Activated gamma-delta T cell treated with anti-CD3 and anti-CD28 coated beads, Interleukin-2, amount 50 U/mL, for 16 hours (primary cell): ENCODE data around the gene ABCG1.

Experiments
- DNase-seq: peaks from one replicate; pipeline ENCODE4 v3.0.0-alpha.2; 2020; ENCODE audit warnings: low read depth

Gene ABCG1

DNA sequence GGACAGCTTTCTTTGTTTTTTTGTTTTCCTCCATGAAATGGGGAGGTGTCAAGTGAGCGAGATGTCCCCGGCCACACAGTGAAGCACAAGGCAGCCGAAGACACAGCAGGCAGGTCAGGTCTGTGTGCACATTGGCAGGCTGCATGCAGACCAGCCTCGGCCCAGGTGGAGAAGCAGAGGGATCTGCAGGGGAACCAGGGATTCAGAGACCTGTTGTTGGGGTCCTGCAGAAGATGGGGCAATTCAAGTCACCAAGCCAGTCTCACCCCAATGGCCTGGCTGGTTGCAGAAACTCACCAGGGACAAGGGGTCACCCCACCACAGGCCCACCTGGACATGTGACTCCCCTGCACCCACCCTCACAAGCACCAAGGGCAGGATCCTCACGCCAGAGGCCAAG, 4.0 kb upstream of the ABCG1 start:
- no peak for DNase-seq

DNA sequence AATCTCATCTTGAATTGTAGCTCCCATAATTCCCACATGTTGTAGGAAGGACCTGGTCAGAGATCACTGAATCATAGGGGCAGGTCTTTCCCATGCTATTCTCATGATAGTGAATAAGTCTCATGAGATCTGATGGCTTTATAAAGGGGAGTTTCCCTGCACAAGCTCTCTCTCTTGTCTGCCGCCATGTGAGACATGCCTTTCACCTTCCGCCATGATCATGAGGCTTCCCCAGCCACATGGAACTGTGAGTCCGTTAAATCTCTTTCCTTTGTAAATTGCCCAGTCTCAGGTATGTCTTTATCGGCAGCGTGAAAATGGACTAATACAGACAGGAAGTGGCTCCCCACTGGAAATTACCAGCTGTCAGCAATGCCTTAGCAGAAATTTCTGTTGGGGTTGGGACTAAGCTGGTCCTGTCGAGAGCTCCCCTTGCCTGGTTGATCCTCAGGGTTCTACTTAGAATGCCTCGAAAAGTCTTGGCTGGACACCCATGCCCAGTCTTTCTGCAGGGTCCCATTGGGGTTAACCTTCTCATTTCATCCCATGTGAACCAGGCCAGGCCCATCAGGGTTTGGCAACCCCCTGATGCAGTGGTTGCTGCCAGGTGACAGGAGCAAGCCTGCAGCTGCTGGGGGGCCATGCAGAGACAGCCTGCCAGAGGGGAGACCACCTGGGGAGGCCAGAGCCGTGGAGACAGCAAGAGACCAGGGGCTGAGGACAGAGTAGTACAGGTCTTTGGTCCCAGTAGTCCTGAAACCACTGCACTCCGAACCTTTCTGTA, 2.8 kb upstream of the ABCG1 start:
- no peak for DNase-seq

DNA sequence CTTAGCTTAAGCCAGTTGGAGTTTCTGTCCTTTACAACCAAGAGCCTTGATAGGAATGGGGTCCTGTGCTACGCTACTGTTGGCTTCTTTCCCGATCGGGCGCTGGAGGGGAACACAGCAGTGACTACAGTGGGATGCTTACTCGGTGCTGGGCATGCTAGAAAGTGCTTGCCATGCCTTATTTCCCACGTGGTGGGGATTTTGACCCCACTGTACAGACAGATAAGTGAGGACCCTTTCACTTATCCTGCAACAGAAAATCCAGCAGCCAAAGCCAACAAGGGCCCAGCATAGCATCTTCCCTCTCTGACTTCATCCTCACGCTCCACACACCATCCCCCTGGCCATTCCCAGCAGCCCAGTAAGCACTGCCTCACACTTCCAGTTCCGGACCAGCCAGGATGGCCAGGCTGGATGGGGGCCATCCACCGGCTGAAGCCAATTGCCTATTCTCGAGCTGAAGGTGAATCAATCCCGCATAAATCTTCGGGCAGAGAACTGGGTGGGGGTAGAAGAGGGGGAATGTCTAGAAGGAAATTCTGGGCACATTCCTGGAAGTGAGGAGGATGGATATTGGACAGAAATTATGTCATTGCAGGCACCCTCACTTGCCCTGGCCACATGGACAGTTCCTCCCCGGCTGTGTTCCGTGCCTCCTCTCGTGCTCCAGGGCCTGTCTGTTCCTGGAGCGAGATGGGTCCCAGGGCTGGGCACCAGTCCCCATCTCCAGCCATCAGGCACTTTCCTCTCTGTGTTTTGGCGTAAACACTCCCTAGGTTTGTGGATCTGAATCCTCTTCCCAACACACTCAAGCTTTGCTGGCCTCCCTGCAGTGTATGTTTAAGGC, 2.0 kb upstream of the ABCG1 start:
- DNase-seq = no peak

DNA sequence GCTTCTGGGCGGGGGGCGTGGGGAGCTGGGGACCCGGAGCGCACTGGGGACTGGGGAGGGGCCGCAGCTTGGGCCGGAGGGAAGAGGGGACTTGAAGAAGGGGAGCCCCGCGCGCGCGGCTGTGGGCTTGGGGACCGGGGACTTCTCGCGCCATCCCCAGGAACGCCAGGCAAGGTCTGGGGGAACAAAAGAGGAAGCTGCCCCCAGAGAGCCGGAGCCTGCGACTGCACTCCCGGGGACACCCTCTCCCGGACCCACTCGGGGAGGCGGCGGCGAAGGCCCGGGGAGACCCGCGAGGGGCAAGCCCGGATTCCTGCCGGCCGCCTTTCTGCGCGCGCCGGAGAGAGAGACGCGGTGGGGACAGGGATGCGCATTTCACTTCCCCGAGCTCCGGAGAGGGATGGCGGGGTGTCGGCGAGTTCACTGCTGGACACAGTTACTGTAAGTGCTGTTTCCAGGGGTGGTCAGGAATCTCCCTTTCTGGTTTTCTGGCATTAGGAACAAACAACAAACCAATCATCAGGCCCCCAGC, 732 bp downstream of the ABCG1 start:
- DNase-seq = no peak

DNA sequence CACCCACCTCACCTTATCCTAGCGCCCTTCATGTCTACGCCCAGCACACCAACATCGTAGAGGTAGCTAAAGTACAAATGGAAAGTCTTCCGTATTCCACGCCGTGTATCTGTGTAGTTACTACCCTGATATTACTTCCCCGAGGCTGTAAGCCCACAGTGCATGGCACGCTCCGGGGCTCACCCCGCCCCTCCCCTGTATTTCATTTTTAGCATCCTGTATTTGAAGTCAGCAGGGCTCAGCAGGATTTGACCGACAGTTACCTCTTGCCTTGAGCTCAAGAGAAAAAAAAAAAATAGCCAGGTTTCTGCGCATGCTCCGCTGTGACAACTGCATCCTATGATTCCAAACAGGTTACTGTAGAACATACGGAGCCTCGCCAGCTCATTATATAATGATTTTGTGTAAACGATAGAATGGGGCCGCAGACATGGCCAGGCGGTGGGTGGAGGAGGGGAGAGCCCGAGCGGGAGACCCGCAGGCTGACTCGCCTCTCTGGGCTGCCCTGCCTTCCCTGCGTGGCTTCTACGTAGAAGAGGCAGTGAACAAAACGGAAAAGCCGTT, 1.3 kb downstream of the ABCG1 start:
- peak; percentile 39 for DNase-seq

DNA sequence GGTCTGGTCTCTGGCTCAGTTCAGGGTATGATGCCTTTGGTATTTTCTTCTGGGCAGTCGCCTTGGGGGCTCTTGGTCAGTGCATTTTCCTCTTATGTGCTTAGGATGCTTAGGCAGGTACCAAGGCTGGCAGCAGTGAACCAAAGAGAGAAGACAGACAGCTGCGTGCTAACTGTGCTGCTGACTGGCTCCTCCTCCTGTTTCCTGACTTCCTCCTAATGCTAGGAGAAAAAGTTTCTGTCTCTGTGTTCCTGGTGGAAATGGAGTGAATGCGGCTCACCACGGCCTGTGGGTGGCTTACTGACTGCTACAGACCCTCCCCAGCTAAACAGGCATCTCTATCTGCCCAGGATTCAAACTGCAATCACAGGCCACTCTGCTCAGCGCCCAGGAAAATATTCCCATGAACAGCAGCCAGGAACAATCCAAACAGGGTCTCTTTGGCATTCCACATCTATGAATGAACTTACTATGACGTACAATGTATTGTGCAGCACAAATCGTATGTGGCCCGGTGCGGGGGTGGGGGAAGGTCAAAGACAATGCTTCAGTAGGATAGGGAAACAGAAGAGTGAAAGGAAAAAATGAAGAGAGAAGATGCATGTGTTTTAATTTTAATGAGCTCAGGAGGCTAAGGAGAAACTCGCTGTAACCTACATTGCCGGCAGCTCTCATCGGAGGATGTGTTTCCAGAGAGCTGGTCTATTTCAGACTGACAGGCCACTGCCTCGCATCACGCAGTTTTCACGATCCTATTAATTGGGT, 2.8 kb downstream of the ABCG1 start:
- DNase-seq = no peak

DNA sequence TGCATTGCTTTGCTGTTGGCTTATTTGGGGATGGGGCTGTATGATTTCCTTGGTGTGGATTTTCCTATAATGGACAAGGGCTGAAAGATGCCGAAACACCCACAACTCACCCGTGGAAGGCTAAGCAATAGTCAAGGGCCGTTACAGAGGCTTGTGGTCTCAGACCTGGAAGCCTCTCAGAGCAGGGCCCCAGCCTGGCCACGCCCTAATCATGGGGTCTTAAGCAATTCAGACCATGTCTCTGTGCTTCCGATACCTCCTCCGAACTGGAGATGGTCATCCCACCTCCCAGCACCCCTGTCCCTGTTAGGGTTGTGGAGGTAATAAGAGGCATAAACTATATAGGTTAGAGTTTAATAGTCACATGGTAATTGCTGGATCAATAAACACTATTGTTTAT, 3.4 kb downstream of the ABCG1 start:
- DNase-seq = no peak

DNA sequence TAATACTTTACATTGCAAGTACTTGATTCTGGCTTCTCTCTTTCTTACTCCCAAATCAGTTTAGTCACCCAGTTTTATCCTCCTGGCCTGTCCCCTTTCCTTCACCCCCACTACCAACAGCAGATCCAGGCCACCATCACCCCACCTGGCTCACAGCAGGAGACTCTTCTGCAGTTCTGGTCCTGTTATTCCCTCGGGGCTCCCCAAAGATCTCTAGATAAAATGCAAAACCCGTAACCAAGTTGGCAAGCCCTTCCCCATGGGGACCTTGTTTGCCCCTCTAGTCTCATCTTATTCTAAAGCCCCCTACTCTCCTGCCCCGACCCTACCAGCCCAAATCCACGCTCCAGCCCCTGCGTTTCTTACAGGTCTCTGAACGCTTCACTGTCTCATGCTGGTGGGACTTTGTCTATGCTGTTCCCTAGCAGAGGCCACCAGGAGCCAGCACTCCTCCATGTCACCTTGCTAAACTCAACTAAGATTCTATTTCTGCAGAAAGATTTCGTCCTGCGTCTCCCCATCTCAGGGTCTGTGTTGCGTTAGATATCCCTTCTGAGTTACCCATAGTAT, 4.0 kb downstream of the ABCG1 start:
- no peak for DNase-seq

DNA sequence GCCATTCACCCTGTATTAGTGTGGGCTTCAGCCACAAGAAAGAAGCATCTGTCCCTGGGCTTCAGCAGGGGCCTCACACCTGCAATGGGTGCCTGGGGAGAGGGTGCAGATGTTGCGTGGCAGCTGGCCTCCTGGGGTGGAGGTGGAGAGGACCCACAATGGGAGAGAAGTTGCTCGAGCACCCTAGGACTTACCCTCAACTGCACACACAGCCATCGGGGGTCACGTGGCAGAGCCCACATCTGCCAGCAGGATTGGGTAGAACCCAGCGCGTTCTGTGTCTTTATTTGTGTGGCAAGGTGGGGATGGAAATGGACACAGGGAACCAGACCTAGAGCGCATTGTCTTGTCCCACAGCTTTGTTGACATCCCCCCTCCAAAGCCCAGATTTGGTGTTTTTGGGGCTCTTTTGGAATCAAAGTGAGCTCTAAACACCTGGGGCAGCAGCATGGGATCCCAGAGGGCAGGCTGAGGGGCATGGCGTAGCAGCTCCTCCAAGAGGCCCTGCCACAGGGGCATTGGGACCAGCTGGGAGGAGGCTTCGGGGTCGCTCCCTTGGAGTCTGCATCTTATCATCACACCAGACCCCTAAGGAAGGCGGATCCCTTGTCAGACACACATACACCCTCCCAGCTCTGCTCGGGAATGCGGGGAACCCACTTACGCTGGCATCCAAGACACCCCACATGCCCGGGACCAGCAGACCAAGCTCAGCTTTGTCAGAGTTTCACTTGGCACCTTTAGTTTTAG, 5.1 kb downstream of the ABCG1 start:
- no peak for DNase-seq

DNA sequence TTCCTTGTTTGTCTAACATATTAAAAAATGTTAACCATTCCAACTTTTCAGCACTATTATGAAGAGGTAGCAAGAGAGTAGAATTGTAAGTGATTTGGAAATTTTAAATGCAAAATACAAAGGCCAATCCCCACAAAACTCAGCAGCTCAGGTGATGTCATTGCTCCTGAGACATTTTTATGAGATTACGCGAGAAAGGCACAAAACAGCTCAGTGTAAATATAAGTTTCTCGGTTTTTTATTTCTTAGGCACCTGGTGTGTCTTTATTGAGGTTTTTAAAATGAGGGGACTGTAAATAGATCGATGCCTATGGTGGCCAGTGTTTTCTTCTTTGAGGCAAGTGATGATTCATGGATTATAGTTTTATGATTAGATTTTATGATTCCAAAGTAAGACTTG, 6.1 kb downstream of the ABCG1 start:
- no peak for DNase-seq

DNA sequence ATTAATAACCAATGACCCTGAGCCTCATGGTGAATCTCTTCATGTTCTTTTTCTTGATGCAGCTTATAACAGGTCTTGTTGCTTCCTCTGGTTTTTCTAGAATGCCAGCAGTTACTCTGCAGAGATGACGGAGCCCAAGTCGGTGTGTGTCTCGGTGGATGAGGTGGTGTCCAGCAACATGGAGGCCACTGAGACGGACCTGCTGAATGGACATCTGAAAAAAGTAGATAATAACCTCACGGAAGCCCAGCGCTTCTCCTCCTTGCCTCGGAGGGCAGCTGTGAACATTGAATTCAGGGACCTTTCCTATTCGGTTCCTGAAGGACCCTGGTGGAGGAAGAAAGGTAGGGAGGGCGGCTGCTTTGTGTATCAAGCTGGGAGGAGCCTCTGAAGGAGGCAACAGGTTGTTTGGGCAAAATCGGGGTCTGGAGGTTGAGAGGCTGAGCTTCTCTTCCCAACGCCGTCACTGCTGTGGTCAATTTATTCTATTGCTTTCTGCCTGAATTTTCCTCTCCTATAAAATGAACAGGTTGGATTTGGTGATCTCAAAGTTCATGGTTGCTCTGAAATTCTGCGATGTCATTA, 6.7 kb downstream of the ABCG1 start:
- DNase-seq = no peak

DNA sequence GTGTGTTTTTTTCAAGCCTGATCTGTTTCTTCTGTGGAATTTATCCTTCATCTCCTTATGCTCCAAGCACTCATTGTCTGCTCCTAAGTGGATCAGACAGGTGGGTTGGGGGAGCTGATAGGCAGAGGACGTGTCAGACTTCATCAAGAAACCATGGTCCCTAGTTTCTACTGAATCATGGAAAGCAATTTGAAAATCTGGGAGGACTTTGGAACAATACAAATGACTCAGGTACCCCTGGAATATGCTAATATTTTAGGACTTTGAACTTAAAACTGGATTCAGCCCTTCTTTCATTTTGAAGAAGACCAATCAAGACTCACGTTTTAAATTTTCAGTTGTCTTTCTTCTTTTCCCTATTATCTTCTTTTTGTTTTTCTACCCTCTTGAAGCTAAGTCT, 7.7 kb downstream of the ABCG1 start:
- no peak for DNase-seq

DNA sequence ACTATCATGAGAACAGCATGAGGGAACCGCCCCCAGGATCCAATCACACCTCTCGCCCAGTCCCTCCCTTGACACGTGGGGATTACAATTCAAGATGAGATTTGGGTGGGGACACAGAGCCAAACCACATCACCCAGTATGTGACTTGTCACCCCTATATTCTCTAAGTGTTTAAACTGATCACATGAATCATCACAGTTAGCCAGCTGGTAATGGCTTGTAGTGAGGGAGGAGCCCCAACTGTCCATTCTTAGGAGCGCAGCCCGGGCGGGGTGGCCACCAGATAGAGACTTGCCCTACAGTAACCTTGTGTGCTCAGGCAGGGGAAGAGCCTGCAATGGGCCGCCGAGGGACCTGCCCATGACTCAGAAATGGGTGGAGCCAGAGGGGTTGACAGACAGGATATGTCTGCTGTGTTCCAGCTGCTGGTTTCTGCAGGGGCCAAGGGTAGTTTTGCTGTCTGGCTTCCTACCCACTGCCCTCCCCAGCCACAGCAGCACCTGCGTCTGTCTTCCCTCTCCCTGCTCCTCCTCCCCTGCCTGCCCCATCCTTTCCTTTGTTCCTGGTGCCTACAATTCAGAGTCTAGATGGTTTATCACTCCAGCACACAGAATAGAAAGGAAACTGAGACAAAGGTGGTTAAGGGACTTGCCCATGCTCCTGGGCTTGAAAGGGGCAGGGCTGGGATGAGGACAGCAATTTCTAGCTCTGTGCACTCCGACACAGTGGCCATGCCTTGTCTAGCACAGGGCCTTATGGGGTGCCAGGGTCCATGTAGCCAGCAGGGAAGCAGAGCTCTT, 9.2 kb downstream of the ABCG1 start:
- DNase-seq = peak; percentile 88

DNA sequence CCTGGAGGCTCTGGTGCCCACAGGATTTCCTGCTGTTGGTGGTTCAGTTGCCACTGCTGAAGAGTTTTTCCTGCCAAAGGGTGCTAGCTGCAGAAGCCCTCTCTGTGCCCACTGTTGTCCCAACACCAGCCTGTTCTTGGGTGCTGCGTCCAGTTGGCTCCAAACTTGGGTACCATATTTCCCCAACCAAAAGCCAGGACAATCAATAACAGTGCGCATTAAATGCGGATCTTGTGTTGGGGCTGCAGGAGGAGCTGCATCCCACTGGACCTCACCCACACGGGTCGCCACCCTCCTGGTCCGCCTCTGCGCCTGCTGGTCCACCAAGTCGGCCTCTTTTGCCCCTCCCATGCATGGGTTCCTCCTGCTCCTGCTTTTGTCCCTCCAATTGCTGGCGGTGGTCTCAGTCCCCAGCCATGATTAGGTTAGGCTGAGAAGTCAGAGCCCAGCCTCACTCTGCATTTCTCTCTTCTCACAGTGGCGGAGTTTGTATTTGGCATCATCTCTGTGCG, 9.8 kb downstream of the ABCG1 start:
- no peak for DNase-seq

DNA sequence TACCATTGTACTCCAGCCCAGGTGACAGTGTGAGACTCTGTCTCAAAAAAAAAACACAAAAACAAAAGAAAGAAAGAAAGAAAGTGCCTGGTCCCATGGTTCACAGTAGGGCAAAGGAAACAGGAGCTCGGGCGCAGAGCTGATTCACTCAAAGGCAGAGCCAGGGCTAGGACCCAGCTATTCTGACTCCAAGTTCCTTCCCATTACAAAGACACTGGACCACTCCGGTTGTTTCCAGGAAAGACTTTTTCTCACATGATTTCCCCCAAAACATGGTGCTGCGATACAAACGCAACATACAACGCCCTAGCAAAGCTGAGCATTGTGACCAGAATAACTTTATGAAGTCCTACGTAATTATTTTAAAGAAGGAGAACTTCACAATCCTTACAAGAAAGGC, 10.7 kb downstream of the ABCG1 start:
- DNase-seq = no peak

DNA sequence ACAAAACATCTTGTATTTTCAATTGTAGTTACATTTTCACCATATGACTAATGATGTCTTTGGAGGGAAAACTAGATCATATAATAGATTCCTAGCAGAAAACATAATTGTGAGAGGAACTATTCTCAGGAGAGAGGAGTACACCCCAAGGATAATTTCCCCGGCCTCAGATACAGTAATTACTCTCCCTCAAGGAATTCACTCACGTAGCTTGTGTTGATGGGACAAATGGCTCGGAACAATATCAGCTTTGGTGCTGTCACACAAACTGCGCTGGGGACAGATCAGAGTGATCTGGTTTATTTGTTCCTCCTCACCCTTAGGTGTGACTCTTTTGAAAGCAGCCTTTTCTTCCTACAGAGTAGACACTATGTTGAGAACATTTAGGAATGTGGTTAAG, 11.2 kb downstream of the ABCG1 start:
- no peak for DNase-seq

DNA sequence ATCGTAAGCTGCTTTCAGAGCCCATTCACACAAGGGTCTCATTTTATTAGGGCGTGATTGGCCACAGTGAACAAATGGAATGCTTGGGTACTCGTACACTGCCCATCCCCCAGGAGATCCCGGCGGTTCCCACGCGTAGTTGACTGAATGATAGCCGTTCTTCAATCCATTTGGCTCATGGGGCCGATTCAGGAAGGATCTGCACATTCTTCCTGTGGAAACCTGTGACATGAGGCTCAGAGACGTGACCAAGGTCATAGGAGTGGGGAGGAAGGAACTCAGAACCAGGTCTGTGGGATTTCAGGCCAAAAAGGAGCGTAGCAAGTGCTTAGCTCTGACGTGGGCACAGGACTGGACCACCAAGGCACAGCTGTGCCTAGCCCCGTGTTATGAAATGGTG, 11.7 kb downstream of the ABCG1 start:
- DNase-seq = no peak

DNA sequence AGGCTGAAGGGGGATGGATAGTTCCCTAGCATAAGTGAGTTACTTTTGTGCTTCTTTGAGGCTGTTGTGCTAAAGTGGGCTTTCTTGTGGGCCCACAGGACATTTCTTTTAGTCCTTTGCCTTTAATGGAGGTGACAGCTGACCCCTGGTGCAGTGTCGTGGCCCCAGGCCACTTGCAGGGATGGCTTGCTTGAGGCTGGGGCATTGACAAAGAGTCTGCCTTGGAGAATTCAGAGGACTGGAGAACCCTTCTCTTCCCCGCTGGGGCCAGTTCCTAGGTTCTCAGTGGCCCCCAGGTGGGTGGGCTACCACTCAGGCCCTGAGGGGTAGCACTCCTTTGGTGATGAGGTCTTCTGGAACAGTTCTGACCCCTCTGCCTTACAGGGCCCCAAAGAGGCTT, 12.8 kb downstream of the ABCG1 start:
- DNase-seq = no peak

DNA sequence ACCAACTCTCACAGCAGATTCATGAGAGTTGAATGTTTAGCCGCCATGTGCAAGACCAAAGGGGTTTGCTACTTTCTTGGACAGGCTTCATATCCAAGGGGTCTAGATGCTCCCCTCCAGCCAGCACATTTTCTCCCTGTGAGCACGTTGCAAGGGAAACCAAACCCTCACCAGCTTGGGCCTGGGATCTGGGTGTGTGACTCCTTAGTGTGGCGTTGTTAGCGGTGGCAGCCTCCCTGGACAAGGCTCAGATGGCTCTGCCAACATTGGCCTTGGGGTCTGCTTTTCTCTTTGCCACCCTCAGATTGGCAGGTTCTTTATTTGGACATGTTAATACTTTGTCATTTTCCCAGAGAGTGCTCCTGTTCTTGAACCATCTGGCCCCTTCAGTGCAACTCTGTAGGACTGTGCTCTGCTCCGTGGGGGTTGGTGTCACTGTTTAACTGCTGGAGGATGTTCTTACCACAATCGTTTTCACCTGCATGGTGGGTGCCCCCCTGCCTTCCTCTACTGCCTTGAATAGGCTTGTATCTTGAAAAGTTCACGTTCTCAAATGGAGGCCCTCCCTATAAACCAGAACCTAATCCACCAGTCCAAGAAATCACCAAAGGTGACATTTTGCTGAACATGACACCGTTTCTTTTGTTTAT, 13.4 kb downstream of the ABCG1 start:
- no peak for DNase-seq
